Adrenal gland (tissue), 12 donors: ENCODE data around the gene BCAS3. TPM values are rescaled to one million over a fixed set of nuclear protein-coding genes. Genes with fewer than 3 reads are reported as not detected.

ENCODE experiments used
- DNase-seq, 7 donors: peaks; one replicate each; pipeline ENCODE4 v3.0.0-alpha.2; 2019 to 2020
- H3K27ac ChIP-seq, 5 donors: fragments of 200-600 bp; sonication (generic) in 4 of 5; 1 replicate in 3 of 5; 2 replicates in 2 of 5; pipeline versions ENCODE4 v1.5.1 to v1.8.0; 2016 to 2020; ENCODE audit warnings: mild to moderate bottlenecking in 1 of 5
- H3K27me3 ChIP-seq: fragments of 200-600 bp; 2 replicates; pipeline ENCODE4 v1.8.0; 2021
- H3K36me3 ChIP-seq, 2 donors: fragments of 200-600 bp; replicated peaks in 1 of 2; 1 replicate in 1 of 2; 2 replicates in 1 of 2; pipeline versions ENCODE4 v1.5.1 to v1.8.0; 2018 to 2022
- H3K4me1 ChIP-seq, 2 donors: fragments of 200-600 bp; replicated peaks in 1 of 2; 1 replicate in 1 of 2; 2 replicates in 1 of 2; pipeline versions ENCODE4 v1.5.1 to v1.8.0; 2018 to 2021
- H3K4me3 ChIP-seq, 4 donors: fragments of 200-600 bp; sonication (generic) in 3 of 4; one replicate each; pipeline ENCODE4 v1.5.1; 2016 to 2018
- H3K9me3 ChIP-seq, 3 donors: fragments of 200-600 bp; sonication (generic) in 1 of 3; replicated peaks in 1 of 3; 1 replicate in 2 of 3; 2 replicates in 1 of 3; pipeline versions ENCODE4 v1.5.1 to v1.8.0; 2016 to 2021
- POLR2A ChIP-seq, 2 donors: fragments of 450-650 bp; IDR thresholded peaks; one replicate each; pipeline ENCODE4 v1.6.1; 2017; ENCODE audit warnings: antibody characterized with exemption in 2 of 2, mild to moderate bottlenecking in 2 of 2, moderate library complexity in 1 of 2
- WGBS, 4 donors: extraction: QIAGEN DNeasy Blood & Tissue Kit in 2 of 4; methylation state at CpG; one replicate each; pipeline versions ENCODE4 v1.1.5 to v1.1.7; 2013 to 2017; 5-methylcytosine and 5-hydroxymethylcytosine counted together
- intact Hi-C, 2 donors: fragments of 100-400 bp; cut with DNase I; formaldehyde crosslinking; loops; one replicate each; pipeline versions ENCODE4 v1.14.1 to v1.15.0; 2022 to 2023
- polyA plus RNA-seq, 3 donors: library from polyadenylated mRNA; stranded (reverse); fragments of 200-250 nt in 2 of 3; fragments of 350-450 nt in 1 of 3; fragmentation: Illumina TruSeq in 1 of 3; extraction: RNeasy Lipid Tissue Mini Kit (QIAGEN cat#74804) in 1 of 3; gene quantifications; one replicate each; pipeline ENCODE4 v1.2.3, GENCODE V29; 2013 to 2014
- total RNA-seq, 9 donors: library from RNA; depleted of rRNA in 4 of 9; stranded (reverse); fragments of >200 nt in 4 of 9; fragments of 120-200 nt in 1 of 9; fragmentation: NEBNext Ultra II Directional in 1 of 9; extraction: Animal tissue kit (Norgen Biotek cat#: 25700) in 1 of 9; gene quantifications; one replicate each; pipeline versions ENCODE4 v1.1.0 to v1.2.4, GENCODE V29; 2013 to 2023
- TF ChIP-seq, protein P1 (sequence below), 6 experiments: fragments of 450-650 bp in 4 of 6; fragments of 200-600 bp in 2 of 6; sonication (generic) in 1 of 6; IDR thresholded peaks; 1 replicate in 5 of 6; 2 replicates in 1 of 6; pipeline versions ENCODE4 v1.5.1 to v1.8.0; 2016 to 2021; ENCODE audit warnings: antibody characterized with exemption in 6 of 6, mild to moderate bottlenecking in 2 of 6, moderate library complexity in 1 of 6
- donor health status: healthy with polysubstance abuse.
- donor health status: Bipolar disorder and iron deficiency.
- donor health status: DM: yes; HTN: yes; CAD: no.
- donor health status: DM: no; HTN: no; CAD: no.
- donor health status: DM: no; HTN: no; CAD: no.
- donor health status: DM: yes; HTN: yes; CAD: no.

Gene BCAS3
- total and polyA plus RNA-seq, 12 donors, result 9.4 to 105 (median 29.0) TPM

DNA sequence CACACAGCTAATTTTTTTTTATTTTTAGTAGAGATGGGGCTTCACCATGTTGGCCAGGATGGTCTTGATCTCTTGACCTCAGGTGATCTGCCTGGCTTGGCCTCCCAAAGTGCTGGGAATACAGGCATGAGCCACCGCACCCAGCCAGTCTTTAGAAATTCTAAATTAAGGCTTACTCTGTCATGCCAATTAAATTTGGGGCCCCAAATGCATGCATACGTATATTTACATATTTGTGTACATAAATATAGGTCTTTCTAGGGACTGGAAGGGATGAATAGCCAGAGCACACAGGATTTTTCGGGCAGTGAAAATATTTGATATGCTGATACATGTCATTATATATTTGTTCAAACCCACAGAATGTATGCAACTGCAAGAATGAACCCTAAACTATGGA lies 105.1 kb downstream of the BCAS3 start:
- DNase-seq, result no peak
- no peaks in the 10 kb centered on the region for H3K36me3 ChIP-seq
- no peaks in the 10 kb centered on the region for H3K9me3 ChIP-seq
- H3K4me3 ChIP-seq, result no peak overlapping the region
- no peak for TF ChIP-seq POLR2A (IDR thresholded peaks at IDR 0.05)
- no peaks in the 10 kb centered on the region for H3K27me3 ChIP-seq
- intact Hi-C loops, result no loop called here
- H3K4me1 ChIP-seq, result no peaks in the 10 kb centered on the region
- 91 to 100% (median 96%) methylated on average over 3 of the region's 3 CpGs for WGBS, 4 donors
- H3K27ac ChIP-seq, result no peak overlapping the region

DNA sequence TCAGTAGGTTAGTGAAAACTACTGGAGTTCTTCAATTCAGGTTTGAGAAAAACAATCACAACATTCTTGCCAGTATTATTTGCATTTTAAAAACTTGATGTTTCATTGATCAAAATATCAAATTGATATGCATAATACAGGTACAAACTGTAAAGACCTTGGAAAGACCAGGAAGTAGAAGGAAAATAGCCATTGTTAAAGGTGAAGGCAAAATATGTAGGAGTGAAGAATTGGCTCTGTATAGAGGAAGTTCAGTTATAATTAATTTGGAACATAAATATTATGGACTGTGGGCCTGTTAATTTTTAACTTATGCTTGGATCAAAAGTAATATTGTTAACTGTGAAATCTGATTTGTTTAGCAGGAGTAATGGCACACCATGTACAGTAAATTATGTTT lies 112.6 kb downstream of the BCAS3 start:
- H3K4me1 ChIP-seq, result peaks cover 0 to 6% of the 10 kb centered on the region in 2 donors
- H3K27me3 ChIP-seq, result no peaks in the 10 kb centered on the region
- TF ChIP-seq, protein P1, sequence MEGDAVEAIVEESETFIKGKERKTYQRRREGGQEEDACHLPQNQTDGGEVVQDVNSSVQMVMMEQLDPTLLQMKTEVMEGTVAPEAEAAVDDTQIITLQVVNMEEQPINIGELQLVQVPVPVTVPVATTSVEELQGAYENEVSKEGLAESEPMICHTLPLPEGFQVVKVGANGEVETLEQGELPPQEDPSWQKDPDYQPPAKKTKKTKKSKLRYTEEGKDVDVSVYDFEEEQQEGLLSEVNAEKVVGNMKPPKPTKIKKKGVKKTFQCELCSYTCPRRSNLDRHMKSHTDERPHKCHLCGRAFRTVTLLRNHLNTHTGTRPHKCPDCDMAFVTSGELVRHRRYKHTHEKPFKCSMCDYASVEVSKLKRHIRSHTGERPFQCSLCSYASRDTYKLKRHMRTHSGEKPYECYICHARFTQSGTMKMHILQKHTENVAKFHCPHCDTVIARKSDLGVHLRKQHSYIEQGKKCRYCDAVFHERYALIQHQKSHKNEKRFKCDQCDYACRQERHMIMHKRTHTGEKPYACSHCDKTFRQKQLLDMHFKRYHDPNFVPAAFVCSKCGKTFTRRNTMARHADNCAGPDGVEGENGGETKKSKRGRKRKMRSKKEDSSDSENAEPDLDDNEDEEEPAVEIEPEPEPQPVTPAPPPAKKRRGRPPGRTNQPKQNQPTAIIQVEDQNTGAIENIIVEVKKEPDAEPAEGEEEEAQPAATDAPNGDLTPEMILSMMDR (IDR thresholded peaks at IDR 0.05), result no peak
- no peak for TF ChIP-seq POLR2A (IDR thresholded peaks at IDR 0.05)
- no peak overlapping the region for H3K4me3 ChIP-seq
- no peak for DNase-seq
- H3K27ac ChIP-seq, result no peak overlapping the region
- no peaks in the 10 kb centered on the region for H3K36me3 ChIP-seq
- intact Hi-C loops, result no loop called here
- H3K9me3 ChIP-seq, result no peaks in the 10 kb centered on the region

DNA sequence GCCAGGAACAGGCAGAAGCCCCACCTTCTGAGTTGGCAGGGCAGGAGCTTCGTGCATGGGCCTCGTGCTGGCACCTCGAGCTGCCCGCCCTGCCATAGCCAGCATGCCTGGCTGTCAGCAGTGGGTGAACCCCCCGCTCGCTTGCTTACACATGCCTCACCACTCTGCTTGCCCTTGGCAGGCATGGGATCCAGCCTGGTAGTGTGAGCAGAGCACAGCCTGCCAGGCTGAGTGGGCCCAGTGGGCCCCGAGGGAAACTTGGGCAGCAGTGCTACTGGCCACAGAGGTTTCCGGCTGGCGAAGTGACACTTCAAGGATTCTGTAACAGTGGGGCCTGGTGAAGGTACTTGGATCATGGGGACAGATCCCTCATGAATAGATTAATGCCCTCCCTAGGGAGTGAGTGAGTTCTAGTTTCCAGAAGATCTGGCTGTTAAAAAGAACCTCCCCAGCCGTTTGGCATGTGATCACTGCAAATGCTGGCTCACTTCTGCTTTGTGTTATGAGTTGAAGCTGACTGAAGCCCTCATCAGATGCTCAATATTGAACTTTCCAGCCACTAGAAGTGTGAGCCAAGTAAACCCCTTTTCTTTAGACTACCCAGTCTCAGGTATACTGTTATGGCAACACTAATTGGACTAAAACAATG lies 114.7 kb downstream of the BCAS3 start:
- no peak for DNase-seq
- peaks cover 0 to 6% of the 10 kb centered on the region in 2 donors for H3K4me1 ChIP-seq
- no peaks in the 10 kb centered on the region for H3K27me3 ChIP-seq
- intact Hi-C loops, result no loop called here
- H3K9me3 ChIP-seq, result no peaks in the 10 kb centered on the region
- H3K4me3 ChIP-seq, result no peak overlapping the region
- no peaks in the 10 kb centered on the region for H3K36me3 ChIP-seq
- no peak for TF ChIP-seq POLR2A (IDR thresholded peaks at IDR 0.05)
- TF ChIP-seq, protein P1 (IDR thresholded peaks at IDR 0.05), result no peak
- H3K27ac ChIP-seq, result no peak overlapping the region
- 84 to 93% (median 86%) methylated on average over 9 to 10 of the region's 10 CpGs for WGBS, 4 donors

DNA sequence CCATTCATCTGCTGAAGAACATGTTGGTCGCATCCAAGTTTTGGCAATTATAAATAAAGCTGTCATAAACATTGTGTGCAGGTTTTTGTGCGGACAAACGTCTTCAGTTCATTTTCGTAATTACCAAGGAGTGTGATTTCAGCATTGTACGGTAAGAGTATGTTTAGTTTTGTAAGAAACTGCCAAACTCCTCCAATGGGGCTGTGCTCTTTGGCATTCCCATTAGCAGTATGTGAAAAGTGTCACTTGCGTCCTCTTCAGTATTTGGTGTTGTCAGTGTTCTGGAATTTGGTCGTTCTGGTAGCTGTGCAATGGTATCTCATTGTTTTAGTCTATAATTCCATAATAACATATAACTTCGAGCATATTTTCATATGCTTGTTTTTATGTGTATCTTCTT lies 120.9 kb downstream of the BCAS3 start:
- Histone ChIP-seq H3K4me3 (no peak overlapping the region), H3K27me3 (no peaks in the 10 kb centered on the region), H3K36me3 (no peaks in the 10 kb centered on the region), H3K27ac (no peak overlapping the region), H3K9me3 (no peaks in the 10 kb centered on the region), H3K4me1 (no peaks in the 10 kb centered on the region)
- 85 to 92% (median 88%) methylated on average over 8 of the region's 8 CpGs for WGBS, 4 donors
- intact Hi-C loops, result no loop called here
- no peak for DNase-seq
- TF ChIP-seq, protein P1 (IDR thresholded peaks at IDR 0.05), result no peak

DNA sequence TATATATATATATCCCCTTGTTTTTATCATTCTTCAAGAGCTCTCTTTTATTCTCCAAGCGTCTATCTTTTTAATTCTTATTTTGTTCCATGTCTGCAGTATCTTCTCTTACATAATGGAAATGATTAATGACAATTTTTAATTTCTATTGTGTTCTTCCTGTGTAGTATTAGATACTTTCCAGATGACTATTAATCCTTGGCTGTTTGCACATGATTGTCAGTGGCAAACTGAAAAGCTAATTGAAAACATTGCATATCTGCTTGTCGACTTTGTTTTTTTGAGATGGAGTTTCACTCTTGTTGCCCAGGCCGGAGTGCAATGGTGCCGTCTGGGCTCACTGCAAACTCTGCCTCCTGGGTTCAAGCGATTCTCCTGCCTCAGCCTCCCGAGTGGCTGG lies 124.7 kb downstream of the BCAS3 start:
- TF ChIP-seq POLR2A (IDR thresholded peaks at IDR 0.05), result no peak
- TF ChIP-seq, protein P1 (IDR thresholded peaks at IDR 0.05), result no peak
- no peaks in the 10 kb centered on the region for H3K4me1 ChIP-seq
- no peak for DNase-seq
- intact Hi-C loops, result no loop called here
- H3K9me3 ChIP-seq, result no peaks in the 10 kb centered on the region
- H3K27me3 ChIP-seq, result no peaks in the 10 kb centered on the region
- WGBS, 4 donors, result 89 to 96% (median 92%) methylated on average over 6 of the region's 6 CpGs
- H3K36me3 ChIP-seq, result no peaks in the 10 kb centered on the region
- no peak overlapping the region for H3K4me3 ChIP-seq
- no peak overlapping the region for H3K27ac ChIP-seq
